GM23248 (cell line): ENCODE measurements around the gene INPP4A.

ENCODE experiments used
- EZH2 ChIP-seq: fragments of 200-600 bp; sonication (generic); IDR thresholded peaks from 2 replicates; pipeline ENCODE4 v1.6.1; 2018; ENCODE audit warnings: antibody characterized with exemption, mild to moderate bottlenecking; ENCODE audit not compliant: insufficient read depth, poor library complexity, severe bottlenecking
- EZH2phosphoT487 ChIP-seq: fragments of 200-600 bp; sonication (generic); IDR thresholded peaks from 2 replicates; pipeline ENCODE4 v1.6.1; 2018; ENCODE audit warnings: antibody characterized with exemption, moderate library complexity, mild to moderate bottlenecking, low read depth; ENCODE audit not compliant: insufficient read depth

- TF ChIP-seq EZH2phosphoT487 (no peak), EZH2 (no peak)
Observed at GRCh38 chr2:98586551-98587140, 142.0 kb downstream of the INPP4A start.
